Measurements from ENCODE around the gene SHH.

- no peak for TF ChIP-seq CTCF (IDR thresholded peaks at IDR 0.05)
- no peak for TF ChIP-seq POLR2A (IDR thresholded peaks at IDR 0.05)
These were observed 4.7 kb upstream of the SHH start for GRCh38 chr7:155816996-155817395.

Measured in prostate gland (tissue), 2 donors.